ENCODE data around the gene ERAL1.

DNA sequence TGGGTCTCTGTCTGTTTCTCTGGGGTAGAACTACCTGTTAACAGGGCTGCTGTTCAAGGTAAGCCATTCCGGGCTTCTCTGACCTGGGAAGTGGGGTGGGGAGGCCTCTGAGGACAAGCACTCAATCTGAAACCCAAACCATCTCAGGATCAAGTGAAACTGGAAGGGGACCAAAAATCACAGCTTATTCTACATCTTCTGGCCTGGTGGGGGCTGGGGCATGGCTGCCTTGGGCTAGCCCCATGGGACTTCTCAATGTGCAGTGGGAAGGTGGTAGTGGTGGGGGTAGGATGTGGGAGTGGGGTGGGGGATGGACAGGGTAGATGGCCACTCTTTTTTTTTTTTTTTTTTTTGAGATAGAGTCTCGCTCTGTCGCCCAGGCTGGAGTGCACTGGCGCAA is 37.2 kb downstream of the ERAL1 start:
- TF ChIP-seq POLR2A (IDR thresholded peaks at IDR 0.05; ENCODE audit: low read depth, low read length) = no peak
- no peak for TF ChIP-seq POLR2AphosphoS5 (IDR thresholded peaks at IDR 0.05; ENCODE audit: low read depth, low read length)
- TF ChIP-seq TAF1 (IDR thresholded peaks at IDR 0.05; ENCODE audit: borderline replicate concordance, low read depth, low read length) = no peak
